Adrenal gland (tissue), 12 donors: ENCODE results near the gene DNMT1. TPM values are rescaled to one million over a fixed set of nuclear protein-coding genes. Genes with fewer than 3 reads are reported as not detected.

Experiments used
- DNase-seq, 7 donors: peaks; one replicate each; pipeline ENCODE4 v3.0.0-alpha.2; 2019 to 2020
- H3K27ac ChIP-seq, 5 donors: fragments of 200-600 bp; sonication (generic) in 4 of 5; 1 replicate in 3 of 5; 2 replicates in 2 of 5; pipeline versions ENCODE4 v1.5.1 to v1.8.0; 2016 to 2020; ENCODE audit warnings: mild to moderate bottlenecking in 1 of 5
- H3K27me3 ChIP-seq: fragments of 200-600 bp; 2 replicates; pipeline ENCODE4 v1.8.0; 2021
- H3K36me3 ChIP-seq, 2 donors: fragments of 200-600 bp; replicated peaks in 1 of 2; 1 replicate in 1 of 2; 2 replicates in 1 of 2; pipeline versions ENCODE4 v1.5.1 to v1.8.0; 2018 to 2022
- H3K4me1 ChIP-seq, 2 donors: fragments of 200-600 bp; replicated peaks in 1 of 2; 1 replicate in 1 of 2; 2 replicates in 1 of 2; pipeline versions ENCODE4 v1.5.1 to v1.8.0; 2018 to 2021
- H3K4me3 ChIP-seq, 4 donors: fragments of 200-600 bp; sonication (generic) in 3 of 4; one replicate each; pipeline ENCODE4 v1.5.1; 2016 to 2018
- H3K9me3 ChIP-seq, 3 donors: fragments of 200-600 bp; sonication (generic) in 1 of 3; replicated peaks in 1 of 3; 1 replicate in 2 of 3; 2 replicates in 1 of 3; pipeline versions ENCODE4 v1.5.1 to v1.8.0; 2016 to 2021
- POLR2A ChIP-seq, 2 donors: fragments of 450-650 bp; IDR thresholded peaks; one replicate each; pipeline ENCODE4 v1.6.1; 2017; ENCODE audit warnings: antibody characterized with exemption in 2 of 2, mild to moderate bottlenecking in 2 of 2, moderate library complexity in 1 of 2
- WGBS, 4 donors: extraction: QIAGEN DNeasy Blood & Tissue Kit in 2 of 4; methylation state at CpG; one replicate each; pipeline versions ENCODE4 v1.1.5 to v1.1.7; 2013 to 2017; 5-methylcytosine and 5-hydroxymethylcytosine counted together
- intact Hi-C, 2 donors: fragments of 100-400 bp; cut with DNase I; formaldehyde crosslinking; loops; one replicate each; pipeline versions ENCODE4 v1.14.1 to v1.15.0; 2022 to 2023
- microRNA-seq, 3 donors: library from miRNA; unstranded; fragments of <30 nt; microRNA quantifications; one replicate each; pipeline ENCODE4, GENCODE V29; 2017 to 2020
- polyA plus RNA-seq, 3 donors: library from polyadenylated mRNA; stranded (reverse); fragments of 200-250 nt in 2 of 3; fragments of 350-450 nt in 1 of 3; fragmentation: Illumina TruSeq in 1 of 3; extraction: RNeasy Lipid Tissue Mini Kit (QIAGEN cat#74804) in 1 of 3; gene quantifications; one replicate each; pipeline ENCODE4 v1.2.3, GENCODE V29; 2013 to 2014
- small RNA-seq, 2 donors: library from RNA; depleted of rRNA; stranded (forward); fragments of <200 nt; gene quantifications; one replicate each; pipeline ENCODE3, GENCODE V24; 2016
- total RNA-seq, 9 donors: library from RNA; depleted of rRNA in 4 of 9; stranded (reverse); fragments of >200 nt in 4 of 9; fragments of 120-200 nt in 1 of 9; fragmentation: NEBNext Ultra II Directional in 1 of 9; extraction: Animal tissue kit (Norgen Biotek cat#: 25700) in 1 of 9; gene quantifications; one replicate each; pipeline versions ENCODE4 v1.1.0 to v1.2.4, GENCODE V29; 2013 to 2023
- TF ChIP-seq, protein P1 (sequence below), 6 experiments: fragments of 450-650 bp in 4 of 6; fragments of 200-600 bp in 2 of 6; sonication (generic) in 1 of 6; IDR thresholded peaks; 1 replicate in 5 of 6; 2 replicates in 1 of 6; pipeline versions ENCODE4 v1.5.1 to v1.8.0; 2016 to 2021; ENCODE audit warnings: antibody characterized with exemption in 6 of 6, mild to moderate bottlenecking in 2 of 6, moderate library complexity in 1 of 6
- donor health status: healthy with polysubstance abuse.
- donor health status: Bipolar disorder and iron deficiency.
- donor health status: DM: yes; HTN: yes; CAD: no.
- donor health status: DM: no; HTN: no; CAD: no.
- donor health status: DM: no; HTN: no; CAD: no.
- donor health status: DM: yes; HTN: yes; CAD: no.

DNMT1 gene
- total and polyA plus RNA-seq, 12 donors: 23.6 to 49.7 (median 36.1) TPM

DNA sequence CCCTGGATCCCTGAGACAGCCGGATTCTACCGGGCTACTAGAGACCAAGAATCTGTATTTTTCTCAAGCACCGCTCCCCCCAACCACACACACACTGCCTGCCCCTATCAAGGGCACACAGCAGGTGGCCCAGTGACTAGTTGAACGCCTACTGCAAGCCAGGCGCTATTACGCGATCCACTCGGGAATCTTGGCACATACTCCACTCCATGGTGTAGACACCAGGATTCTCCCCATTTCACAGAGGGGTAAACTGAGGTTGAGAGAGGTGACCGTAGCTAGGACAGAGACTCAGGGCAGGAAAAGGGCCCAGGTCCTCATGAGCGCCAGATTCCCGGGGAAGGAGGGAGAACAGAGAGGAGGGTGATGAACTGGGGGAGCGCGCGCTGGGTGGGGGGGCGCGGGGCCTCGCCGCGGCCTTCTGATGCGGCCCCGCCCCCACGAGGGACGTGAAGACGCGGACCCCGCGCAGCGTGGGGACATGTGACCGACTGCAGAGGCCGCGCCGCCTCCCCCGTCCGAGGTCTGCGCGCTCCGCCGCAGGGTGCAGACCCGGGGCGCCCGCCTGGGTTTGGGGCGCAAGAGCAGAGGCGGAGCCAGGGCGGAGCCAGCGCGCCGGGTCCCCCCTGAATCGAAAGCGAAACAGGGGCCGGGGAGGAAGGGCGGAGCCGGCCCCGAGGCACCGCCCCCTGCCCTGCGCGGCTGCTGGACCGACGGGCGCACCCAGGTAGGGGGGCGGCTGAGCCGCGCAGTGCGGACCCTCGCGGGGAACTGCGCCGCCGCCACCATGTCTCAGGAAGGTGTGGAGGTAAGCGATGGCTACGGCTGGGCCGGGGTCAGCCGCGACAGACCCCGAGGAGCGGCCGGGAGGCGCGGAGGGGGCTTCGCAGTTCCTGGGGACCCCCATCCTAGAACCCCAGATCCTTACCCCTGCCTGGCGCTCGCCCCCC is 108.8 kb downstream of the DNMT1 start, which contains the start of gene SHFL:
SHFL (plus strand) TSS at position 677 of the 950 bp plus-strand sequence; CDS start at position 788, 111 bp downstream.
- H3K9me3 ChIP-seq: no peaks in the 10 kb centered on the region
- intact Hi-C loops: no loop called here
- peak within 1 kb of the TSS in 4 of 5 donors; percentile 84 to 91 (median 85) for H3K27ac ChIP-seq
- H3K27me3 ChIP-seq: no peaks in the 10 kb centered on the region
- H3K36me3 ChIP-seq: peaks cover 0 to 17% of the 10 kb centered on the region in 2 donors
- DNase-seq: peak; percentile 65 to 79 (median 77)
- peak in 1 of 2 donors; percentile 37 for TF ChIP-seq POLR2A (IDR thresholded peaks at IDR 0.05)
- TF ChIP-seq, protein P1, sequence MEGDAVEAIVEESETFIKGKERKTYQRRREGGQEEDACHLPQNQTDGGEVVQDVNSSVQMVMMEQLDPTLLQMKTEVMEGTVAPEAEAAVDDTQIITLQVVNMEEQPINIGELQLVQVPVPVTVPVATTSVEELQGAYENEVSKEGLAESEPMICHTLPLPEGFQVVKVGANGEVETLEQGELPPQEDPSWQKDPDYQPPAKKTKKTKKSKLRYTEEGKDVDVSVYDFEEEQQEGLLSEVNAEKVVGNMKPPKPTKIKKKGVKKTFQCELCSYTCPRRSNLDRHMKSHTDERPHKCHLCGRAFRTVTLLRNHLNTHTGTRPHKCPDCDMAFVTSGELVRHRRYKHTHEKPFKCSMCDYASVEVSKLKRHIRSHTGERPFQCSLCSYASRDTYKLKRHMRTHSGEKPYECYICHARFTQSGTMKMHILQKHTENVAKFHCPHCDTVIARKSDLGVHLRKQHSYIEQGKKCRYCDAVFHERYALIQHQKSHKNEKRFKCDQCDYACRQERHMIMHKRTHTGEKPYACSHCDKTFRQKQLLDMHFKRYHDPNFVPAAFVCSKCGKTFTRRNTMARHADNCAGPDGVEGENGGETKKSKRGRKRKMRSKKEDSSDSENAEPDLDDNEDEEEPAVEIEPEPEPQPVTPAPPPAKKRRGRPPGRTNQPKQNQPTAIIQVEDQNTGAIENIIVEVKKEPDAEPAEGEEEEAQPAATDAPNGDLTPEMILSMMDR (IDR thresholded peaks at IDR 0.05): no peak
- peaks cover 4 to 5% of the 10 kb centered on the region in 2 donors for H3K4me1 ChIP-seq
- H3K4me3 ChIP-seq: peak within 1 kb of the TSS; percentile 92 to 100 (median 97)
- 3 to 10% (median 6%) methylated on average over 23 to 81 of the region's 81 CpGs for WGBS, 4 donors

DNA sequence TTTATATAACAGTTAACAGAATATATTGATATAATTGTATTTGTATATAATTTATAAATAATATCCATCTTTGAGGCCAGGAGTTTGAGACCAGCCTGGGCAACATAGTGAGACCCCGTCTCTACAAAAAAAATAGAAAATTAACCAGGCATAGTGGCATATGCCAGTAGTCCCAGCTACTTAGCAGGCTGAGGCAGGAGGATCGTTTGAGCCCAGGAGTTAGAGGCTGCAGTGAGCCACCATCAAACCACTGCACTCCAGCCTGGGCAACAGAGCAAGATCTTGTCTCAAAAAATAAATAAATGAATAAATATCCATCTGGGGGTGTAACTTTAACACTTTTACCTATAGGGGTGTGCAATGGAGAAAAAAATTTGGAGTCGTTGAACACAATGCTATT is 110.0 kb downstream of the DNMT1 start:
- no peak overlapping the region for H3K27ac ChIP-seq
- intact Hi-C loops: no loop called here
- TF ChIP-seq, protein P1 (IDR thresholded peaks at IDR 0.05): no peak
- no peak for TF ChIP-seq POLR2A (IDR thresholded peaks at IDR 0.05)
- peaks cover 4 to 5% of the 10 kb centered on the region in 2 donors for H3K4me1 ChIP-seq
- peaks cover 0 to 8% of the 10 kb centered on the region in 2 donors for H3K36me3 ChIP-seq
- no peaks in the 10 kb centered on the region for H3K27me3 ChIP-seq
- DNase-seq: no peak
- H3K4me3 ChIP-seq: no peak overlapping the region
- WGBS, 4 donors: 71 to 79% (median 76%) methylated on average over 3 of the region's 3 CpGs
- no peaks in the 10 kb centered on the region for H3K9me3 ChIP-seq

DNA sequence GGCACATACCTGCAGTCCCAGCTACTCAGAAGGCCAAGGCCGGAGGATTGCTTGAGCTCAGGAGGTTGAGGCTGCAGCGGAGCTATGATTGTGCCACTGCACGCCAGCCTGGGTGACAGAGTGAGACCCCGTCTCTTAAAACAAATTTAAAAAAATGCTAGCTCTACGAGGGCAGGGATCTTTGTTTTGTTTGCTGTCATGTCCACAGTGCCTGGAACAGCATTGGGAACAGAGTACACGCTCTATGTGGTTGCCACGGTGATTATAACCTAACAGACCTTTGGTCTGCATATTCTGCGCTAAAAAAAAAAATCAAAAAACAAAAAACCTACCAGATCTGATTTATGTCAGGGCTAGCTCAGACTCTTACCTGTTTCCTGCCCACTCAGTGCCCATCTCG is 110.8 kb downstream of the DNMT1 start:
- Histone ChIP-seq H3K9me3 (no peaks in the 10 kb centered on the region), H3K4me1 (peaks cover 4 to 5% of the 10 kb centered on the region in 2 donors), H3K36me3 (no peaks in the 10 kb centered on the region), H3K4me3 (no peak overlapping the region), H3K27ac (no peak overlapping the region), H3K27me3 (no peaks in the 10 kb centered on the region)
- intact Hi-C loops: no loop called here
- WGBS, 4 donors: 69 to 84% (median 79%) methylated on average over 9 of the region's 9 CpGs
- TF ChIP-seq, protein P1 (IDR thresholded peaks at IDR 0.05): no peak
- no peak for TF ChIP-seq POLR2A (IDR thresholded peaks at IDR 0.05)
- no peak for DNase-seq

Small RNA genes within 50 kb of the gene (microRNA-seq; reads per million reads assigned to microRNA genes)
- 0 reads per million in 3 donors for gene MIR4322

Small RNA genes within 50 kb of the gene (small RNA-seq; reads per million reads assigned to genes)
- 0 reads per million in 2 donors for gene MIR4322
- gene SNORD105: 38.7 to 58.1 reads per million in 2 donors
- 1,808 to 1,910 reads per million in 2 donors for gene SNORD105B

Other genes with a start within 250 kb of the DNMT1 start
- 10 to 100 TPM in 1 of 9 donors, 1 to 10 TPM in 7, under 1 TPM in 1; 0.61 to 12.4 (median 6.7) TPM for gene COL5A3, start 184.4 kb downstream of the DNMT1 start, total RNA-seq
- 10 to 100 TPM in 2 of 3 donors, 1 to 10 TPM in 1; 1.5 to 26.2 (median 18.2) TPM for gene COL5A3, start 184.4 kb downstream of the DNMT1 start, polyA plus RNA-seq
- gene RDH8, start 181.5 kb downstream of the DNMT1 start, total RNA-seq: not detected
- gene RDH8, start 181.5 kb downstream of the DNMT1 start, polyA plus RNA-seq: not detected
- 10 to 100 TPM; 17.4 to 50.6 (median 40.9) TPM for gene SHFL, start 108.6 kb downstream of the DNMT1 start, total RNA-seq
- 100 to 1,000 TPM in 1 of 3 donors, 10 to 100 TPM in 2; 18.6 to 116 (median 85.5) TPM for gene SHFL, start 108.6 kb downstream of the DNMT1 start, polyA plus RNA-seq
- gene ANGPTL6, start 92.3 kb downstream of the DNMT1 start, total RNA-seq: 1 to 10 TPM in 3 of 9 donors, under 1 TPM in 6; 0.12 to 3.2 (median 0.44) TPM
- gene ANGPTL6, start 92.3 kb downstream of the DNMT1 start, polyA plus RNA-seq: 1 to 10 TPM in 2 of 3 donors, under 1 TPM in 1; 0.16 to 1.9 (median 1.5) TPM
- gene PPAN, start 88.6 kb downstream of the DNMT1 start, total RNA-seq: 10 to 100 TPM; 18.2 to 44.8 (median 27.7) TPM
- gene PPAN, start 88.6 kb downstream of the DNMT1 start, polyA plus RNA-seq: 10 to 100 TPM; 21.2 to 98.7 (median 68.0) TPM
- gene P2RY11, start 83.3 kb downstream of the DNMT1 start, total RNA-seq: 10 to 100 TPM in 1 of 9 donors, 1 to 10 TPM in 8; 2.0 to 10.5 (median 6.0) TPM
- gene P2RY11, start 83.3 kb downstream of the DNMT1 start, polyA plus RNA-seq: 10 to 100 TPM in 2 of 3 donors, under 1 TPM in 1; 0.77 to 21.5 (median 13.0) TPM
- 100 to 1,000 TPM; 177 to 341 (median 262) TPM for gene EIF3G, start 75.1 kb downstream of the DNMT1 start, total RNA-seq
- 100 to 1,000 TPM; 205 to 225 (median 206) TPM for gene EIF3G, start 75.1 kb downstream of the DNMT1 start, polyA plus RNA-seq
- gene S1PR2, start 36.4 kb upstream of the DNMT1 start, total RNA-seq: 1 to 10 TPM; 2.0 to 9.5 (median 6.2) TPM
- gene S1PR2, start 36.4 kb upstream of the DNMT1 start, polyA plus RNA-seq: 1 to 10 TPM; 1.6 to 3.5 (median 3.1) TPM
- 100 to 1,000 TPM in 1 of 9 donors, 10 to 100 TPM in 8; 43.7 to 123 (median 81.7) TPM for gene MRPL4, start 57.3 kb upstream of the DNMT1 start, total RNA-seq
- 10 to 100 TPM; 33.4 to 56.4 (median 43.8) TPM for gene MRPL4, start 57.3 kb upstream of the DNMT1 start, polyA plus RNA-seq
- gene ICAM1, start 76.2 kb upstream of the DNMT1 start, total RNA-seq: 10 to 100 TPM in 8 of 9 donors, 1 to 10 TPM in 1; 2.2 to 90.4 (median 33.9) TPM
- gene ICAM1, start 76.2 kb upstream of the DNMT1 start, polyA plus RNA-seq: 10 to 100 TPM in 2 of 3 donors, 1 to 10 TPM in 1; 8.8 to 27.6 (median 13.5) TPM
- 1 to 10 TPM in 1 of 9 donors, under 1 TPM in 5, not detected in 3; 0.39 to 1.0 (median 0.57) TPM for gene ICAM4, start 92.0 kb upstream of the DNMT1 start, total RNA-seq
- gene ICAM4, start 92.0 kb upstream of the DNMT1 start, polyA plus RNA-seq: under 1 TPM in 2 of 3 donors, not detected in 1; 0.34 to 0.48 TPM
- 1 to 10 TPM in 1 of 9 donors, under 1 TPM in 6, not detected in 2; 0.06 to 2.2 (median 0.49) TPM for gene ICAM5, start 95.0 kb upstream of the DNMT1 start, total RNA-seq
- under 1 TPM in 2 of 3 donors, not detected in 1; 0.20 to 0.64 TPM for gene ICAM5, start 95.0 kb upstream of the DNMT1 start, polyA plus RNA-seq
- gene ZGLP1, start 114.9 kb upstream of the DNMT1 start, total RNA-seq: 1 to 10 TPM in 7 of 9 donors, not detected in 2; 1.0 to 4.5 (median 2.5) TPM
- 10 to 100 TPM in 1 of 3 donors, 1 to 10 TPM in 1, under 1 TPM in 1; 0.48 to 38.8 (median 8.8) TPM for gene ZGLP1, start 114.9 kb upstream of the DNMT1 start, polyA plus RNA-seq
- 10 to 100 TPM; 21.1 to 43.3 (median 31.0) TPM for gene FDX2, start 121.1 kb upstream of the DNMT1 start, total RNA-seq
- 10 to 100 TPM; 26.6 to 45.3 (median 33.4) TPM for gene FDX2, start 121.1 kb upstream of the DNMT1 start, polyA plus RNA-seq
- gene RAVER1, start 138.6 kb upstream of the DNMT1 start, total RNA-seq: 10 to 100 TPM in 8 of 9 donors, 1 to 10 TPM in 1; 4.3 to 42.7 (median 27.8) TPM
- 10 to 100 TPM in 1 of 3 donors, 1 to 10 TPM in 2; 4.1 to 14.0 (median 5.5) TPM for gene RAVER1, start 138.6 kb upstream of the DNMT1 start, polyA plus RNA-seq
- gene ICAM3, start 144.7 kb upstream of the DNMT1 start, total RNA-seq: 10 to 100 TPM in 2 of 9 donors, 1 to 10 TPM in 7; 3.7 to 17.7 (median 7.6) TPM
- gene ICAM3, start 144.7 kb upstream of the DNMT1 start, polyA plus RNA-seq: 10 to 100 TPM in 1 of 3 donors, 1 to 10 TPM in 2; 4.8 to 11.1 (median 8.4) TPM
- gene TYK2, start 185.6 kb upstream of the DNMT1 start, total RNA-seq: 100 to 1,000 TPM in 4 of 9 donors, 10 to 100 TPM in 5; 56.1 to 160 (median 96.8) TPM
- gene TYK2, start 185.6 kb upstream of the DNMT1 start, polyA plus RNA-seq: 100 to 1,000 TPM in 2 of 3 donors, 10 to 100 TPM in 1; 61.5 to 408 (median 297) TPM
- gene CDC37, start 208.6 kb upstream of the DNMT1 start, total RNA-seq: 100 to 1,000 TPM in 4 of 9 donors, 10 to 100 TPM in 5; 72.8 to 137 (median 97.3) TPM
- 100 to 1,000 TPM; 117 to 518 (median 317) TPM for gene CDC37, start 208.6 kb upstream of the DNMT1 start, polyA plus RNA-seq
- gene PDE4A, start 225.6 kb upstream of the DNMT1 start, total RNA-seq: 10 to 100 TPM in 7 of 9 donors, 1 to 10 TPM in 1, under 1 TPM in 1; 0.28 to 20.4 (median 12.0) TPM
- gene PDE4A, start 225.6 kb upstream of the DNMT1 start, polyA plus RNA-seq: 1 to 10 TPM; 4.4 to 10.0 (median 6.4) TPM